GM23338 (cell line): ENCODE data around the gene ARCN1. TPM values are rescaled to one million over a fixed set of nuclear protein-coding genes. Genes with fewer than 3 reads are reported as not detected.

Experiments
- ATAC-seq: fragments of 200-7000 bp; cut with Tn5 transposase; 3 replicates; pipeline ENCODE4 v1.9.1; 2020
- DNase-seq: peaks from one replicate; pipeline ENCODE4 v3.0.0-alpha.2; 2015; ENCODE audit warnings: low spot score
- H2AFZ ChIP-seq: fragments of 200-600 bp; sonication (generic); 2 replicates; pipeline ENCODE4 v1.8.0; 2016; ENCODE audit warnings: antibody characterized with exemption, mild to moderate bottlenecking, moderate library complexity
- H3F3A ChIP-seq: fragments of 200-600 bp; sonication (generic); replicated peaks from 2 replicates; pipeline ENCODE4 v1.8.0; 2017; ENCODE audit warnings: antibody characterized with exemption, mixed run types, low read depth
- H3K27ac ChIP-seq: fragments of 200-600 bp; sonication (generic); 2 replicates; pipeline ENCODE4 v1.6.1; 2016; ENCODE audit warnings: low read depth
- H3K27me3 ChIP-seq: fragments of 200-600 bp; sonication (generic); 2 replicates; pipeline ENCODE4 v1.8.0; 2016; ENCODE audit warnings: mild to moderate bottlenecking, mixed run types, moderate library complexity; ENCODE audit not compliant: insufficient read depth
- H3K36me3 ChIP-seq: fragments of 200-600 bp; sonication (generic); 2 replicates; pipeline ENCODE4 v1.8.0; 2016; ENCODE audit warnings: mild to moderate bottlenecking; ENCODE audit not compliant: insufficient read depth
- H3K4me1 ChIP-seq: fragments of 200-600 bp; sonication (generic); 2 replicates; pipeline ENCODE4 v1.8.0; 2016; ENCODE audit warnings: mild to moderate bottlenecking, moderate library complexity; ENCODE audit not compliant: insufficient read depth
- H3K4me2 ChIP-seq: fragments of 200-600 bp; sonication (generic); 2 replicates; pipeline ENCODE4 v1.7.1; 2017; ENCODE audit warnings: mixed run types
- H3K4me3 ChIP-seq: fragments of 200-600 bp; sonication (generic); 2 replicates; pipeline ENCODE4 v1.6.1; 2016; ENCODE audit warnings: mixed run types
- H3K79me2 ChIP-seq: fragments of 200-600 bp; sonication (generic); replicated peaks from 2 replicates; pipeline ENCODE4 v1.8.0; 2017; ENCODE audit warnings: mild to moderate bottlenecking; ENCODE audit not compliant: insufficient read depth
- H3K9me2 ChIP-seq: fragments of 200-600 bp; sonication (generic); 2 replicates; pipeline ENCODE4 v1.8.0; 2017; ENCODE audit not compliant: insufficient read depth
- H4K20me1 ChIP-seq: fragments of 200-600 bp; sonication (generic); replicated peaks from 2 replicates; pipeline ENCODE4 v1.8.0; 2017; ENCODE audit warnings: mild to moderate bottlenecking; ENCODE audit not compliant: insufficient read depth
- H3K27ac Mint-ChIP-seq: 2 replicates; pipeline ENCODE4 v1.8.0; 2020; ENCODE audit warnings: inconsistent platforms, mild to moderate bottlenecking, moderate library complexity, mixed read lengths
- H3K27me3 Mint-ChIP-seq: 3 replicates; pipeline ENCODE4 v1.8.0; 2022; ENCODE audit warnings: low read depth, mild to moderate bottlenecking, moderate library complexity, mixed read lengths, inconsistent platforms; ENCODE audit not compliant: insufficient read depth, poor library complexity
- H3K36me3 Mint-ChIP-seq: 3 replicates; pipeline ENCODE4 v1.8.0; 2021; ENCODE audit warnings: low read depth, mild to moderate bottlenecking, inconsistent platforms, moderate library complexity, mixed read lengths
- H3K4me1 Mint-ChIP-seq: 3 replicates; pipeline ENCODE4 v1.8.0; 2020; ENCODE audit warnings: mild to moderate bottlenecking, inconsistent platforms, mixed read lengths
- H3K4me3 Mint-ChIP-seq: 3 replicates; pipeline ENCODE4 v1.8.0; 2021; ENCODE audit warnings: moderate library complexity, mild to moderate bottlenecking, inconsistent platforms, mixed read lengths
- H3K9me3 Mint-ChIP-seq: 3 replicates; pipeline ENCODE4 v1.8.0; 2020; ENCODE audit warnings: moderate library complexity, mild to moderate bottlenecking, inconsistent platforms, mixed read lengths
- CREB1 ChIP-seq: fragments of 250-450 bp; sonication (Bioruptor Pico); IDR thresholded peaks from 2 replicates; pipeline ENCODE4 v1.5.0; 2020; ENCODE audit warnings: low read depth, mild to moderate bottlenecking, moderate library complexity
- ETS1 ChIP-seq: IDR thresholded peaks from 2 replicates; pipeline ENCODE4 v1.6.1; 2016; ENCODE audit warnings: antibody characterized with exemption
- EZH2 ChIP-seq: fragments of 200-600 bp; sonication (generic); IDR thresholded peaks from one replicate; pipeline ENCODE4 v1.8.0; 2017; ENCODE audit warnings: antibody characterized with exemption, mild to moderate bottlenecking, low read depth; ENCODE audit not compliant: unreplicated experiment
- JUNB ChIP-seq: IDR thresholded peaks from one replicate; pipeline ENCODE4 v1.6.1; 2016; ENCODE audit warnings: antibody characterized with exemption; ENCODE audit not compliant: unreplicated experiment
- POLR2AphosphoS5 ChIP-seq: IDR thresholded peaks from 2 replicates; pipeline ENCODE4 v1.6.1; 2016; ENCODE audit warnings: antibody characterized with exemption, low read depth
- ZNF331 ChIP-seq: fragments of 250-450 bp; sonication (Bioruptor Pico); IDR thresholded peaks from 2 replicates; pipeline ENCODE4 v1.5.0; 2020; ENCODE audit warnings: low read depth, mild to moderate bottlenecking, moderate library complexity
- ZNF462 ChIP-seq: fragments of 250-450 bp; sonication (Bioruptor Pico); IDR thresholded peaks from 2 replicates; pipeline ENCODE4 v1.5.0; 2020; ENCODE audit warnings: mild to moderate bottlenecking, moderate library complexity
- polyA plus RNA-seq: library from polyadenylated mRNA; unstranded; fragments of >200 nt; fragmentation: Nextera tagmentation; extraction: Ambion mirVana; gene quantifications from 2 replicates; pipeline ENCODE4 v1.2.1, GENCODE V29; 2016
- total RNA-seq: library from RNA; depleted of rRNA; stranded (reverse); fragments of >200 nt; shearing (Covaris generic); gene quantifications from 2 replicates; pipeline ENCODE4 v1.2.3, GENCODE V29; 2014

Gene ARCN1
- total and polyA plus RNA-seq, 2 experiments from 2014 or later = 79.9 to 106 TPM

- TF ChIP-seq ZNF462 (no peak), ETS1 (no peak), ZNF331 (no peak)
Observed at GRCh38 chr11:118620529-118621070, 48.4 kb downstream of the ARCN1 start (continued).

- Histone ChIP-seq H3K4me3 (peak overlapping the region; percentile 92), H3K27ac (peak overlapping the region; percentile 86), H3K79me2 (peaks cover 29% of the 10 kb centered on the region), H3K4me1 (peaks cover 40% of the 10 kb centered on the region), H3K27me3 (no peaks in the 10 kb centered on the region), H2AFZ (peak overlapping the region; percentile 81), H3F3A (peaks cover 9% of the 10 kb centered on the region), H3K9me2 (no peaks in the 10 kb centered on the region), H3K4me2 (peak overlapping the region; percentile 95), H4K20me1 (peaks cover 4% of the 10 kb centered on the region), H3K36me3 (no peaks in the 10 kb centered on the region)
- Mint-ChIP-seq H3K27ac (peak overlapping the region; percentile 80), H3K4me3 (peak overlapping the region; percentile 79), H3K36me3 (peaks cover 4% of the 10 kb centered on the region; the same call in 2 of the 3 replicates), H3K27me3 (peaks cover 12% of the 10 kb centered on the region), H3K9me3 (no peaks in the 10 kb centered on the region; the same call in 2 of the 3 replicates), H3K4me1 (peaks cover 63% of the 10 kb centered on the region)
- ATAC-seq (peak; percentile 83), DNase-seq (peak; percentile 95)
- TF ChIP-seq EZH2 = no peak
- no peak for TF ChIP-seq JUNB
- no peak for TF ChIP-seq ZNF331
- TF ChIP-seq CREB1 (CRISPR knock-in tag) = peak; percentile 64; the same call in 1 of the 2 replicates
- TF ChIP-seq POLR2AphosphoS5 = peak; percentile 75
Observed at GRCh38 chr11:118621071-118621783, 49.0 kb downstream of the ARCN1 start.
